Vagina (tissue), 2 donors: ENCODE measurements around the gene AXIN1. TPM values are rescaled to one million over a fixed set of nuclear protein-coding genes. Genes with fewer than 3 reads are reported as not detected.
A peak's percentile ranks its signal among the peaks of the same experiment; 100 is the strongest.

Experiments
- DNase-seq, 2 donors: peaks; one replicate each; pipeline ENCODE4 v3.0.0-alpha.2; 2017; ENCODE audit errors: extremely low spot score in 2 of 2
- H3K27ac ChIP-seq: fragments of 200-600 bp; sonication (generic); one replicate; pipeline ENCODE4 v1.5.1; 2019
- H3K27me3 ChIP-seq: fragments of 200-600 bp; sonication (generic); one replicate; pipeline ENCODE4 v1.5.1; 2019
- H3K36me3 ChIP-seq, 2 donors: fragments of 200-600 bp; sonication (generic); one replicate each; pipeline ENCODE4 v1.5.1; 2017 to 2019
- H3K4me1 ChIP-seq: fragments of 200-600 bp; sonication (generic); one replicate; pipeline ENCODE4 v1.5.1; 2019
- H3K4me3 ChIP-seq, 2 donors: fragments of 200-600 bp; sonication (generic); 1 replicate in 1 of 2; 2 replicates in 1 of 2; pipeline ENCODE4 v1.5.1; 2016 to 2019
- H3K9me3 ChIP-seq: fragments of 200-600 bp; sonication (generic); one replicate; pipeline ENCODE4 v1.5.1; 2019
- POLR2A ChIP-seq, 2 donors: fragments of 450-650 bp; IDR thresholded peaks; one replicate each; pipeline ENCODE4 v1.6.1; 2017; ENCODE audit warnings: antibody characterized with exemption in 2 of 2, mild to moderate bottlenecking in 2 of 2, moderate library complexity in 2 of 2
- POLR2AphosphoS5 ChIP-seq, 2 donors: sonication (generic); formaldehyde crosslinking; IDR thresholded peaks; one replicate each; pipeline ENCODE4 v1.9.0; 2017; ENCODE audit warnings: antibody characterized with exemption in 2 of 2, mild to moderate bottlenecking in 2 of 2, low read depth in 1 of 2; ENCODE audit not compliant: insufficient read depth in 1 of 2
- intact Hi-C: fragments of 100-400 bp; cut with DNase I; formaldehyde crosslinking; loops from one replicate; pipeline ENCODE4 v1.15.1; 2023
- total RNA-seq: library from RNA; depleted of rRNA; stranded (reverse); fragments of >200 nt; gene quantifications from one replicate; pipeline ENCODE4 v1.2.3, GENCODE V29; 2016
- TF ChIP-seq, protein P1 (sequence below), 3 experiments: fragments of 450-650 bp in 2 of 3; fragments of 200-600 bp in 1 of 3; sonication (generic) in 1 of 3; IDR thresholded peaks; one replicate each; pipeline ENCODE4 v1.5.1; 2017 to 2019; ENCODE audit warnings: antibody characterized with exemption in 3 of 3, mild to moderate bottlenecking in 2 of 3, moderate library complexity in 2 of 3

Gene AXIN1
- total RNA-seq, 1 donor from 2014 or later = 16.9 TPM

DNA sequence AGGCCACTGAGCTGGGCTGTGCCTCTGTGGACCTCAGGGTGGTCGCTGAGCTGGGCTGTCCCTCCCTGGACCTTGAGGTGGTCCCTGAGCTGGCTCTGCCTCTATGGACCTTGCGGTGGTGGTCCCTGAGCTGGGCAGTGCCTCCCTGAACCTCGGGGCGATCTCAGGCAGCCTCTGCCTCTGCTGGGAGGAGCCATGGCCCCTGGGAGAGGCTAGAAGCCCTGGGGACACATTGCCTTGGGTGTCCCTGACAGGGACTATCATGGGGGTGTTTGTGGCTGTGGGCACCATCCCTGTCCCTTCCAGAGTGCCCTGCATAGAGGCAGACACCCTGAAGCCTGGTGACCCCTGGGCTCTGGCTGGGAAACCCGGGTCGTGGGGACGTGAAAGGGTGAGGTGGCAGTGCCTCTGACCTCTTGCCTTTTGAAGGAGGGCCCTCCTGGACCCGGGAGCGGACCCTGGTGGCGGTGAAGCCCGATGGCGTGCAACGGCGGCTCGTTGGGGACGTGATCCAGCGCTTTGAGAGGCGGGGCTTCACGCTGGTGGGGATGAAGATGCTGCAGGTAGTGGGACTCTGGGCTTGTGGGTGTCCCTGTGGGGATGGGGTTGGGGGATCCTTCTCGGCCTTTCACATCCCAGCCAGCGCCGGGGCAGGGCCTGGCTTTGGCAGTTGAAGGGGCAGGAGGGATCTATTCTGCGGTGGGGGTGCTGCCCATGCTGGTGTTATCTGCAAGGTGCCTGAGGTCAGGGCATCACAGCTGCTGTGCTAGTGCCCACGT, 46.2 kb upstream of the AXIN1 start:
- Histone ChIP-seq H3K36me3 (no peaks in the 10 kb centered on the region), H3K4me1 (peaks cover 35% of the 10 kb centered on the region), H3K27ac (peak overlapping the region; percentile 79), H3K4me3 (no peak overlapping the region), H3K9me3 (no peaks in the 10 kb centered on the region), H3K27me3 (no peaks in the 10 kb centered on the region)
- TF ChIP-seq POLR2A (IDR thresholded peaks at IDR 0.05) = no peak
- TF ChIP-seq, protein P1, sequence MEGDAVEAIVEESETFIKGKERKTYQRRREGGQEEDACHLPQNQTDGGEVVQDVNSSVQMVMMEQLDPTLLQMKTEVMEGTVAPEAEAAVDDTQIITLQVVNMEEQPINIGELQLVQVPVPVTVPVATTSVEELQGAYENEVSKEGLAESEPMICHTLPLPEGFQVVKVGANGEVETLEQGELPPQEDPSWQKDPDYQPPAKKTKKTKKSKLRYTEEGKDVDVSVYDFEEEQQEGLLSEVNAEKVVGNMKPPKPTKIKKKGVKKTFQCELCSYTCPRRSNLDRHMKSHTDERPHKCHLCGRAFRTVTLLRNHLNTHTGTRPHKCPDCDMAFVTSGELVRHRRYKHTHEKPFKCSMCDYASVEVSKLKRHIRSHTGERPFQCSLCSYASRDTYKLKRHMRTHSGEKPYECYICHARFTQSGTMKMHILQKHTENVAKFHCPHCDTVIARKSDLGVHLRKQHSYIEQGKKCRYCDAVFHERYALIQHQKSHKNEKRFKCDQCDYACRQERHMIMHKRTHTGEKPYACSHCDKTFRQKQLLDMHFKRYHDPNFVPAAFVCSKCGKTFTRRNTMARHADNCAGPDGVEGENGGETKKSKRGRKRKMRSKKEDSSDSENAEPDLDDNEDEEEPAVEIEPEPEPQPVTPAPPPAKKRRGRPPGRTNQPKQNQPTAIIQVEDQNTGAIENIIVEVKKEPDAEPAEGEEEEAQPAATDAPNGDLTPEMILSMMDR (IDR thresholded peaks at IDR 0.05) = no peak
- no peak for TF ChIP-seq POLR2AphosphoS5 (IDR thresholded peaks at IDR 0.05; ENCODE audit: insufficient read depth in 1 of 2, low read depth in 1 of 2)
- DNase-seq = no peak
- intact Hi-C loops = no loop called here

DNA sequence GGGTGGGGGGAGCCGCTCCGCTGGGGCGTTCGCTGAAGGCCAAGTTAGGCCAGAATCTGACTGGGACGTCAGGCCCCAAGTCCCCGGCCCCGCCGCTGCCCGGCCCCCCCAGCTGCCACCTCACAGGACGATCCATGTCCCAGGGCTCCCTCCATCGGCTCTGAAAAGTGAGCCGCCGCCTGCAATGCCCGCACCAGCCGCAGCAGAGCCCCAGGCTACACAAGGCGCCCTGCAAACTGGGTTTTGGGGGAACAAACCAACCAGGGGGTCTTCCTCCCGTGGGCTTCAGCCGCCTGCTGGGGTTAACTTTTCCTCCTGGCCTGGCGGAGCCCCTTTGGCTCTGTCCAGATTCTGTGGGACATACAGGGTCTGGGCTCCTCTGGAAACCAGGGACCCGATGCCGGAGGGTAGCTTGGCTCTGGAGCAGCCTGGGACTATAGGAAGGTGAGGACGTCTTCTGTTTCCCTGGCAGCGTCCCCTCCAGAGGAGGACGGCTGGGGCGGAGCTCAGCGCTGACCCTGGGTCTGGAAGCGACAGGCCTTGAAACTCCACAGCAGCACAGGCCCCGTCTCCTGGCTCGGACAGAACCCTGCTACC, 45.3 kb upstream of the AXIN1 start:
- H3K36me3 ChIP-seq = no peaks in the 10 kb centered on the region
- peak overlapping the region; percentile 59 to 90 for H3K4me3 ChIP-seq
- TF ChIP-seq, protein P1 (IDR thresholded peaks at IDR 0.05) = peak in 2 of 3 experiments; percentile 25 to 46
- TF ChIP-seq POLR2AphosphoS5 (IDR thresholded peaks at IDR 0.05; ENCODE audit: insufficient read depth in 1 of 2, low read depth in 1 of 2) = peak in 1 of 2 donors; percentile 31
- TF ChIP-seq POLR2A (IDR thresholded peaks at IDR 0.05) = no peak
- H3K27me3 ChIP-seq = no peaks in the 10 kb centered on the region
- H3K4me1 ChIP-seq = peaks cover 34% of the 10 kb centered on the region
- no peaks in the 10 kb centered on the region for H3K9me3 ChIP-seq
- intact Hi-C loops = no loop called here
- H3K27ac ChIP-seq = peak overlapping the region; percentile 79
- peak in 1 of 2 donors; percentile 95 for DNase-seq

DNA sequence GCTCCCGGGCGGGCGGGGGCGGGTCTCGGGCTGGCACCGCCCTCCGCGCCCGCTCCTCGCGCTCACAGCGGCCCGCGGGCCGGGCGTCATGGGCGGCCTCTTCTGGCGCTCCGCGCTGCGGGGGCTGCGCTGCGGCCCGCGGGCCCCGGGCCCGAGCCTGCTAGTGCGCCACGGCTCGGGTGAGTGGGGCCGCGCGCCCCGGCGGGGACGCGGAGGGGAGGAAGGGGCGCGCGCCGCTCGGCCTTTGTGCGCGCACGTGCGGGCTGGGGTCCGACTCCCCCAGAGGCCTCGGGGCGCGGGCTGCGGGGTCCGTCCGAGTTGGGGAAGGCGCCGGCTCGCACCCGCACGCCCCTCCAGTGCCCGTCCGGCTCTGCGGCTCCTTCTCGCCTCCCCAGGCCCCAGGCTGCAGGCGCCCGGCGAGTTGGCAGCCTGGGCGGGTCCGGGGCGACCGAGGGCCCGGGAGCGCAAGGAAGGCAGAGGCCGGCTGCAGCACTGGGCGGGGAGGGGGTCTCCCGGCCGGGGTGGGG, 44.7 kb upstream of the AXIN1 start, which contains the start of gene NME4:
NME4 (plus strand) TSS at position 65 of the 527 bp plus-strand sequence; CDS start at position 89, 24 bp downstream.
- H3K27me3 ChIP-seq = no peaks in the 10 kb centered on the region
- TF ChIP-seq POLR2AphosphoS5 (IDR thresholded peaks at IDR 0.05; ENCODE audit: insufficient read depth in 1 of 2, low read depth in 1 of 2) (no peak), POLR2A (IDR thresholded peaks at IDR 0.05) (no peak)
- TF ChIP-seq, protein P1 (IDR thresholded peaks at IDR 0.05) = no peak
- H3K9me3 ChIP-seq = no peaks in the 10 kb centered on the region
- peaks cover 28% of the 10 kb centered on the region for H3K4me1 ChIP-seq
- DNase-seq = no peak
- H3K4me3 ChIP-seq = peak within 1 kb of the TSS; percentile 59 to 90
- intact Hi-C loops = no loop called here
- no peaks in the 10 kb centered on the region for H3K36me3 ChIP-seq
- H3K27ac ChIP-seq = peak within 1 kb of the TSS; percentile 79

DNA sequence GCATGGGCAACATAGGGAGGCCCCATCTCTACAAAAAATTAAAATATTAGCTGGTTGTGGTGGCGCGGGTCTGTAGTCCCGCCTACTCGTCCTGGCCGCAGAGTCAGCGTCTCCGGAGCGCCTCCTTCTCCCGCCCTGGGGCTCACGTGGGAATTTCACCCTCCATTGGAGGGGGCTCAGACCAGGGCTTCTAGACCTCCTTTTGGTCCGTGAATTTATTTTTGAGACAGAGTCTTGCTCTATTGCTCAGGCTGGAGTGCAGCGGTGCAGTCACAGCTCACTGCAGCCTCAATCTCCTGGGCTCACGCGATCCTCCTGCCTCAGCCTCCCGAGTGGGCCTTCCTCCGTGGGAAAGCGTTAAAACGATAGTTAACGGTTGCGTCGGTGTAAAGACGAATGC, 44.1 kb upstream of the AXIN1 start:
- Histone ChIP-seq H3K27me3 (no peaks in the 10 kb centered on the region), H3K9me3 (no peaks in the 10 kb centered on the region), H3K27ac (peak overlapping the region; percentile 79), H3K4me3 (peak overlapping the region; percentile 59 to 90), H3K36me3 (no peaks in the 10 kb centered on the region), H3K4me1 (peaks cover 26% of the 10 kb centered on the region)
- TF ChIP-seq, protein P1 (IDR thresholded peaks at IDR 0.05) = no peak
- TF ChIP-seq POLR2A (IDR thresholded peaks at IDR 0.05) (no peak), POLR2AphosphoS5 (IDR thresholded peaks at IDR 0.05; ENCODE audit: insufficient read depth in 1 of 2, low read depth in 1 of 2) (peak in 1 of 2 donors; percentile 64)
- intact Hi-C loops = no loop called here
- DNase-seq = no peak
